ENCODE results near the gene TSPAN1.
A peak's percentile ranks its signal among the peaks of the same experiment; 100 is the strongest.
"Not testable (repeated sequence)": the region's sequence is repeated elsewhere in the genome, so short reads cannot be mapped to it uniquely, and the experiment has no call there.

TSPAN1 gene

GRCh38 chr1:46219551-46220520 is 44.9 kb downstream of the TSPAN1 start:
- no peak for DNase-seq (ENCODE audit: low read depth in 3 of 3)

- no peak for DNase-seq (ENCODE audit: low read depth in 3 of 3)
Observed at GRCh38 chr1:46220808-46221207, 45.9 kb downstream of the TSPAN1 start.

- DNase-seq (ENCODE audit: low read depth in 3 of 3), result no peak
Observed at GRCh38 chr1:46221749-46222148, 46.9 kb downstream of the TSPAN1 start.

- DNase-seq (ENCODE audit: low read depth in 3 of 3), result not testable (repeated sequence)
Observed at GRCh38 chr1:46223055-46223454, 48.2 kb downstream of the TSPAN1 start.

- DNase-seq (ENCODE audit: low read depth in 3 of 3), result peak; percentile 18 to 51 (median 19)
Observed at GRCh38 chr1:46223472-46223943, 48.6 kb downstream of the TSPAN1 start.

- DNase-seq (ENCODE audit: low read depth in 3 of 3), result no peak
Observed at GRCh38 chr1:46224966-46225365, 50.1 kb downstream of the TSPAN1 start.

GRCh38 chr1:46231231-46231630 is 56.3 kb downstream of the TSPAN1 start:
- DNase-seq (ENCODE audit: low read depth in 3 of 3), result not testable (repeated sequence)

Measured in stimulated activated CD4-positive, alpha-beta T cell treated with anti-CD3 and anti-CD28 coated beads, TNF-alpha, amount 100 ng/mL, for 4 hours (primary cell).